ENCODE data around the gene FAM161B.
"Not testable (repeated sequence)": the region's sequence is repeated elsewhere in the genome, so short reads cannot be mapped to it uniquely, and the experiment has no call there.

Gene FAM161B

DNA sequence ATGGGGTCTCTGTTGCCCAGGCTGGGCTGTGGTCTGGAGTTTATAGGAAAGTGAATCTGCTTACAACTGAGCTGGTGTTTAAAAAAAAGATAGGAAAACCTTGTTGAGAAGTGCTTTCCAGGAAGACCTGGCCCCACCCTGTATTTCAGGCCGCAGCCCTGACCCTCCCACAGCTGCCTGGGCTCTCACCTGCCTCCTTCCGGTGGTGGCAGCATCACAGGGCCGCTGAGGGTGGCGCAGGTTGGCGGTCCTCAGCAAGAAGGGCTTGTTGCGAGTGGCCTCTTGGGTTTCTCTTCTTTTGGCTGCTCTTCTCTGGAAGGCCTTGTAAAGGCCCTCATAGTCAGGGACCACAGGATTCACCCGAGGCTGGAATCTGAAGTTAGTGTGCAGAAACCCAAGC is 7.7 kb downstream of the FAM161B start:
- Histone ChIP-seq H3K9ac (ENCODE audit: low read length) (no peak overlapping the region), H3K27me3 (ENCODE audit: control insufficient read depth, insufficient read depth, low read length) (no peaks in the 10 kb centered on the region), H3K4me3 (ENCODE audit: low read length) (no peak overlapping the region), H3K9me3 (ENCODE audit: control insufficient read depth, low read depth, low read length) (no peaks in the 10 kb centered on the region), H3K4me1 (ENCODE audit: control insufficient read depth, low read depth, low read length) (no peaks in the 10 kb centered on the region), H3K36me3 (ENCODE audit: control insufficient read depth, low read depth, low read length) (no peaks in the 10 kb centered on the region), H3K27ac (ENCODE audit: low read length) (no peak overlapping the region)

DNA sequence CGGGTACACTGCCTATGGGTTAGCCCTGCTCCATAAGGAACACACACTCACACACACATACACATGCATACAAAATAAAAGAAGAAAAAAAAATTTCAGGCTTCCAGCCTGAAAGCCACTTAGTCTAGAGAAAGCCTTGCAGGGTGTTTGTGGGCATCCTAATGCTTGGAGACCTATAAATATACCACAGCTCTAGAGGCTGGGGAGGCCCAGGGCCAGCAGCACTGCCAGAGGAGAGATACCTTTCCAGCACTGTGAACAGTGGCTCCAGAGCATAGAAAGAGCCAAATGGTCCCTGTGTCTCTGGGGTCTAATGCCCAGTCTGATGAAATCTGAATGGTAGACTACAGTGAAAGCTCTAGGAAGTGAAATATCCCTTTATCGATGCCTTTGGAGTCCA is 12.9 kb downstream of the FAM161B start:
- Histone ChIP-seq H3K4me1 (ENCODE audit: control insufficient read depth, low read depth, low read length) (no peaks in the 10 kb centered on the region), H3K9ac (ENCODE audit: low read length) (no peak overlapping the region), H3K27ac (ENCODE audit: low read length) (no peak overlapping the region)

DNA sequence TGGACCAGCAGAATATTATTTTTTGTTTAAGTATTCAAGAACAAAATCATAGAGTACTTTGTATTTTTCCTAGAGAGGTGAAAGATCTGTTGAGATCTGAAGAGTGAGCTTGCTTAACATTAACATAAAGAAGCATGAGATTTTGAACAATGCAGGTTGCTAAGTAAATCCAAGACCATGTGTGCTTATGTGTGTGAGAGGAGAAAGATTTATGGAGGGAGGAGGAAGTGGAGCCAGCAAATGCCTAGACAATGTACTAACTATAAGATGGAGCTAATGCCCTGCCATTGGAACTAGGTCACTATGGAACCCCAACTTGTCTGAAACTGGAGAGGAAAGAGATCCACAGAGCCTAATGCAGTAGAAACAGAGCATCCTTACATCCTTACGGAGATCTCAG is 13.3 kb downstream of the FAM161B start:
- no peak overlapping the region for H3K9ac ChIP-seq (ENCODE audit: low read length)
- no peak overlapping the region for H3K27ac ChIP-seq (ENCODE audit: low read length)
- no peaks in the 10 kb centered on the region for H3K9me3 ChIP-seq (ENCODE audit: control insufficient read depth, low read depth, low read length)
- no peaks in the 10 kb centered on the region for H3K27me3 ChIP-seq (ENCODE audit: control insufficient read depth, insufficient read depth, low read length)
- no peak overlapping the region for H3K4me3 ChIP-seq (ENCODE audit: low read length)
- peaks cover 16% of the 10 kb centered on the region for H3K36me3 ChIP-seq (ENCODE audit: control insufficient read depth, low read depth, low read length)
- no peaks in the 10 kb centered on the region for H3K4me1 ChIP-seq (ENCODE audit: control insufficient read depth, low read depth, low read length)

More for the DNA sequence above, 12.9 kb downstream of the FAM161B start:
- H3K36me3 ChIP-seq (ENCODE audit: control insufficient read depth, low read depth, low read length): peaks cover 11% of the 10 kb centered on the region
- H3K4me3 ChIP-seq (ENCODE audit: low read length): no peak overlapping the region
- H3K9me3 ChIP-seq (ENCODE audit: control insufficient read depth, low read depth, low read length): no peaks in the 10 kb centered on the region
- H3K27me3 ChIP-seq (ENCODE audit: control insufficient read depth, insufficient read depth, low read length): no peaks in the 10 kb centered on the region

DNA sequence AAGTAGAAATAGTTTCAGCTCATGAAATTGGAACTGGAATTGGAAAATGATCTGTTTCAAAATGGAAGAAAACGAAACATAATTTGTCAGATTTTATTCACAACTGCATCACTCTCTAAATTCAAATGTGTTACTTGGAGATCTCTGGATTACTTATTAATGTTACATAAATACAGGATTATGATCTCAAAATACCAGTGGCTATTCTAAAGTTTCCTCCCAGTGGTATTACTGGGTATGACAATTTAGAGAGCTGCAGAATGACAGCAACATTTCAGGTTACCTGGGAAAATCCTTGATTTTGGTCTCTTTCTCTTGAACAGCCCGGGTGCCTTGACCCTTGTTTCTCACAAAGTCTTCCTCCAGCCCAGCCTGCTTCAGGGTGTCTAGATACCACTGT is 14.2 kb downstream of the FAM161B start:
- no peaks in the 10 kb centered on the region for H3K27me3 ChIP-seq (ENCODE audit: control insufficient read depth, insufficient read depth, low read length)

DNA sequence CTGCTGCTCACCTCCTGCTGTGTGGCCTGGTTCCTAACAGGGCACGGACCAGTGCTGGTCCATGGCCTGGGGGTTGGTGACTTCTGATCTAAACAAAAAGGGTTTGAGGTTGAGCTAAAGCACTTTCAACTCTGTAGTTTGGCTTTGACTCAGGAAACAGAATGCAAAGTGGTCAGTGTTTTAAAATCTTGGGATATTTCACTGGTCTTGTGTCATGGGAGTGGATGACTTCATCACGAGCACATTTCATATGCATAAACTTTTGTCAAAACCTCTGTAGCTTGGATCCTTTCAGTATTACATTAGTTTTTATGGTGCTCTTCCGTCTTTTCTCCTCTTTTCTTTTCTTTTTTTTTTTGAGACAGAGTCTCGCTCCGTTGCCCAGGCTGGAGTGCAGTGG is 25.6 kb downstream of the FAM161B start:
- no peak overlapping the region for H3K9ac ChIP-seq (ENCODE audit: low read length)
- H3K4me1 ChIP-seq (ENCODE audit: control insufficient read depth, low read depth, low read length): no peaks in the 10 kb centered on the region
- peaks cover 54% of the 10 kb centered on the region for H3K36me3 ChIP-seq (ENCODE audit: control insufficient read depth, low read depth, low read length)
- H3K27ac ChIP-seq (ENCODE audit: low read length): no peak overlapping the region
- H3K27me3 ChIP-seq (ENCODE audit: control insufficient read depth, insufficient read depth, low read length): no peaks in the 10 kb centered on the region
- H3K9me3 ChIP-seq (ENCODE audit: control insufficient read depth, low read depth, low read length): no peaks in the 10 kb centered on the region
- H3K4me3 ChIP-seq (ENCODE audit: low read length): no peak overlapping the region

More for the DNA sequence above, 14.2 kb downstream of the FAM161B start:
- Histone ChIP-seq H3K9ac (ENCODE audit: low read length) (no peak overlapping the region), H3K4me3 (ENCODE audit: low read length) (no peak overlapping the region), H3K27ac (ENCODE audit: low read length) (no peak overlapping the region), H3K4me1 (ENCODE audit: control insufficient read depth, low read depth, low read length) (no peaks in the 10 kb centered on the region), H3K36me3 (ENCODE audit: control insufficient read depth, low read depth, low read length) (peaks cover 23% of the 10 kb centered on the region), H3K9me3 (ENCODE audit: control insufficient read depth, low read depth, low read length) (no peaks in the 10 kb centered on the region)

DNA sequence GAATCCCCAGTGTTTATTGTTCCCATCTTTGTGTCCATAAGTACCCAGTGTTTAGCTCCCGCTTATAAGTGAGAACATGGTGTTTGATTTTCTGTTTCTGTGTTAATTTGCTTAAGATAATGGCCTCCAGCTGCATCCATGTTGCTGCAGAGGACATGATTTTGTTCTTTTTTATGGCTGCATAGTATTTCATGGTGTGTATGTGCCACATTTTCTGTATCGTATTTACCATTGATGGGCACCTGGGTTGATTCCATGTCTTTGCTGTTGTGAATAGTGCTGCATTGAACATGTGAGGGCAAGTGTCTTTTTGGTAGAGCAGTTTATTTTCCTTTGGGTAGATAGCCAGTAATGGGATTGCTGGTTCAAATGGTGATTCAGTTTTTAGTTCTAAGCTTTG is 30.4 kb downstream of the FAM161B start:
- peaks cover 34% of the 10 kb centered on the region for H3K36me3 ChIP-seq (ENCODE audit: control insufficient read depth, low read depth, low read length)
- not testable (repeated sequence) for H3K4me1 ChIP-seq (ENCODE audit: control insufficient read depth, low read depth, low read length); H3K4me3 ChIP-seq (ENCODE audit: low read length); H3K9ac ChIP-seq (ENCODE audit: low read length); H3K27ac ChIP-seq (ENCODE audit: low read length); H3K27me3 ChIP-seq (ENCODE audit: control insufficient read depth, insufficient read depth, low read length); H3K9me3 ChIP-seq (ENCODE audit: control insufficient read depth, low read depth, low read length)

DNA sequence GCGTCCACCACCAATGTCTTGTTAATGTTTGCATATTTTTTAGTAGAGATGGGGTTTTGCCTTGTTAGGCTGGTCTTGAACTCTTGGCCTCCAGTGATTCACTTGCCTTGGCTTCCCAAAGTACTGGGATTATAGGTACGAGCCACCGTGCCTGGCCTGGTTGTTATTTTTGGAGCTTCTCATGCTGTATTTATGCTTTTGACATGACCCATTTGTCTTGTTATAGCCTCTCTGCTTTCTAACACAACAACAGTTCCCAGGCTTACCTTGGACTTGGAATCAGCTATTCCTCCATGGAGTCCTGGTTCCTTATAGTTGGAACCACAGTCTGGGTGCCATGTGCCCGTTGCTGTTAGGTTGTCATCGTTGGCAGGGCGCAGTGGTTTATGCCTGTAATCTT is 33.6 kb downstream of the FAM161B start:
- peaks cover 22% of the 10 kb centered on the region for H3K36me3 ChIP-seq (ENCODE audit: control insufficient read depth, low read depth, low read length)
- H3K4me1 ChIP-seq (ENCODE audit: control insufficient read depth, low read depth, low read length): no peaks in the 10 kb centered on the region
- no peaks in the 10 kb centered on the region for H3K9me3 ChIP-seq (ENCODE audit: control insufficient read depth, low read depth, low read length)

DNA sequence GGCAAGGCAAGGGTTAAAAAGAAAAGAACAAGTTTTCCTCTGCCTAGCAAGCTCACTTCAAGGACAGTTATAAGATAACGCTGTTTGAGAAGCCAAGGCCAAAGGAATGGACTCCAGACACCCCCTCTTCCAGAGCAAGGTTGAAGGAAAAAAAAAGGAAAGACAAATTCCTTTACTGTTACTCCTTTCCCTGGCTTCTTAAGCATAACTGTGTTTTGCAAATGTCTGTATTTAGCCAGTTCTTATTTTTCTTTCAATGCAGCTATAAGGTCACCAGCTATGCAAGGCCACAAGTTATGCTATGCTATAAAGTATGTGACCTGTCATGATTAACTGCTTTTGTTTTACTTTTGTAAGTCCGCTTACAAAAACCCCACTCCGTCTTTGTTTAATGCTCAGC is 36.6 kb downstream of the FAM161B start:
- Histone ChIP-seq H3K27ac (ENCODE audit: low read length) (no peak overlapping the region), H3K27me3 (ENCODE audit: control insufficient read depth, insufficient read depth, low read length) (no peaks in the 10 kb centered on the region), H3K36me3 (ENCODE audit: control insufficient read depth, low read depth, low read length) (peaks cover 39% of the 10 kb centered on the region)

More for the DNA sequence above, 33.6 kb downstream of the FAM161B start:
- Histone ChIP-seq H3K27ac (ENCODE audit: low read length) (no peak overlapping the region), H3K27me3 (ENCODE audit: control insufficient read depth, insufficient read depth, low read length) (no peaks in the 10 kb centered on the region), H3K4me3 (ENCODE audit: low read length) (no peak overlapping the region), H3K9ac (ENCODE audit: low read length) (no peak overlapping the region)

DNA sequence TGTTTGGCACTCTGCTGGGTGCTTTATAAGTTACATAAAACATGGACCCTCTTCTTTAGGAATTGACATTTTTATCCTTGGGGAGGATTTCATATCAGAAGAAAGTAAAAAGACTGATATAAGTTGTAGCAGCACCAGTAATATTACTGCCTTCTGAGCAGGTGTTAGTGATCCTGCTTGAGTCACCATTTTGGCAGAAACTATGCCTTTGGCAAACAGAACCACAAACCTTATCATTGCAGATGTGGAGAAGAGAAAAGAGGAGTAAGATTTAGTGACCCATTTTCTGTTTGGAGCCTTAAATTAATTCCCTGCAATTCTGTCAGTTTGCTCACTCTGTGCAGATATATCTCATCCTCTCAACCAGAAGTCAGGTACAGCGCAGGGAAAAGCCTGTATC is 40.2 kb downstream of the FAM161B start:
- Histone ChIP-seq H3K4me3 (ENCODE audit: low read length) (no peak overlapping the region), H3K27me3 (ENCODE audit: control insufficient read depth, insufficient read depth, low read length) (no peaks in the 10 kb centered on the region), H3K4me1 (ENCODE audit: control insufficient read depth, low read depth, low read length) (no peaks in the 10 kb centered on the region), H3K9me3 (ENCODE audit: control insufficient read depth, low read depth, low read length) (no peaks in the 10 kb centered on the region), H3K9ac (ENCODE audit: low read length) (no peak overlapping the region), H3K27ac (ENCODE audit: low read length) (no peak overlapping the region), H3K36me3 (ENCODE audit: control insufficient read depth, low read depth, low read length) (peaks cover 58% of the 10 kb centered on the region)

More for the DNA sequence above, 36.6 kb downstream of the FAM161B start:
- no peak overlapping the region for H3K9ac ChIP-seq (ENCODE audit: low read length)
- no peaks in the 10 kb centered on the region for H3K4me1 ChIP-seq (ENCODE audit: control insufficient read depth, low read depth, low read length)
- H3K9me3 ChIP-seq (ENCODE audit: control insufficient read depth, low read depth, low read length): no peaks in the 10 kb centered on the region
- no peak overlapping the region for H3K4me3 ChIP-seq (ENCODE audit: low read length)

DNA sequence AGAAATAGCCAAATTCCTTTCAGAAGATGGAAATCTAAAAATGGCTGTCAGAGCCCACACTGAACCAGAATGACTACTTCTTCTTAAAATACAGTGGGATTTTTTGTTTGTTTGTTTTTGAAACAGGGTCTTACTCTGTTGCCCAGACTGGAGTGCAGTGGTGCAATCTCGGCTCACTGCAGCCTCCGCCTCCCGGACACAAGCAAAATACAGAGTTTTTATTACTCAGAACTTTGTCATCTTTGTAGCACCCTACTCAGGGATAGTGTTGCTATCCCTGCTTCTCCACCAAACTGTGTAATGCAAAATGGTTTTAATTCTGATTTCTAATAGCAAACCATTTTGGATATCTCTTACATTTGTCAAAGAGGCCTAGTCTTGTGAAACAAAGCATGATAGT is 46.9 kb downstream of the FAM161B start:
- H3K9me3 ChIP-seq (ENCODE audit: control insufficient read depth, low read depth, low read length): no peaks in the 10 kb centered on the region
- no peak overlapping the region for H3K4me3 ChIP-seq (ENCODE audit: low read length)
- no peak overlapping the region for H3K9ac ChIP-seq (ENCODE audit: low read length)
- H3K27ac ChIP-seq (ENCODE audit: low read length): no peak overlapping the region
- no peaks in the 10 kb centered on the region for H3K4me1 ChIP-seq (ENCODE audit: control insufficient read depth, low read depth, low read length)
- no peaks in the 10 kb centered on the region for H3K27me3 ChIP-seq (ENCODE audit: control insufficient read depth, insufficient read depth, low read length)
- peaks cover 45% of the 10 kb centered on the region for H3K36me3 ChIP-seq (ENCODE audit: control insufficient read depth, low read depth, low read length)

DNA sequence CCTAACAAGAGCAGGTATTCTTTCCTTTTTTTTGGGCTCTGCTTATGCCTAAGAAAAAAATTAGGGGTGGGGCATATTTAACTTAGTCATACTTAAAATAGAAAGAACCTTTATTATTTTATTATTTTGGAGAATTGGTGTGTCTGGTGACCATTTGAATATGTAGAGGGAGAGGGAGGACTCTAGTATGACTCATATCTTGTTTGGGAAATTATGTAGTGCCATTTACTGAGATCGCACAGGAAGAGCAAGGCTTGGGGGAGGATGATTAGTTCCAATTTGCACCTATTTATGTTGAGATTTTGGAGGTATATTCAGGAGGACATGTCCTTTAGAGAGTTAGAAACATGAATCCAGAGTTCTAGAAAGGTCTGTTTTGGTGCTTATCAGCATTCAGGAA is 53.4 kb downstream of the FAM161B start:
- Histone ChIP-seq H3K4me3 (ENCODE audit: low read length) (no peak overlapping the region), H3K27ac (ENCODE audit: low read length) (no peak overlapping the region), H3K9me3 (ENCODE audit: control insufficient read depth, low read depth, low read length) (no peaks in the 10 kb centered on the region), H3K4me1 (ENCODE audit: control insufficient read depth, low read depth, low read length) (no peaks in the 10 kb centered on the region), H3K27me3 (ENCODE audit: control insufficient read depth, insufficient read depth, low read length) (no peaks in the 10 kb centered on the region), H3K36me3 (ENCODE audit: control insufficient read depth, low read depth, low read length) (peaks cover 48% of the 10 kb centered on the region), H3K9ac (ENCODE audit: low read length) (no peak overlapping the region)

DNA sequence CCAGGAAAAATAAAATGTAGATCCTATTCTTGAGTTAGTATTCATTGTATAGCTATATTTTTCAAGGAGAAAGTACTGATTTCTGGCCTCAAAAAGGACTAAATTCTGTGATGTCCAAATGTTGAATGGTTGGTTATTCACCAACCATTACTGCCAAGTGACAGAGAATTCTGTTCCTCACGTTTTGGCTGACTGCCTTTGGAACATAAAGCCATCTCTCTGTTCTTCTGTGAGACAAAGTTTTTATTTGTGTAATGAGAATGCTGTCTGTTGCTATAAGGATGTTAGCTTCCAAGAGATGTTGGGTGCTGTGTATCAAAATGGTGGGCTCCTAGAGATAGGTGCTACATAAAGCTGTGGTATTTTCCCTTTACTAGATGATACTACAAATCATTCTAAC is 54.0 kb downstream of the FAM161B start:
- Histone ChIP-seq H3K4me3 (ENCODE audit: low read length) (no peak overlapping the region), H3K27me3 (ENCODE audit: control insufficient read depth, insufficient read depth, low read length) (no peaks in the 10 kb centered on the region), H3K27ac (ENCODE audit: low read length) (no peak overlapping the region), H3K4me1 (ENCODE audit: control insufficient read depth, low read depth, low read length) (no peaks in the 10 kb centered on the region), H3K36me3 (ENCODE audit: control insufficient read depth, low read depth, low read length) (peaks cover 48% of the 10 kb centered on the region), H3K9me3 (ENCODE audit: control insufficient read depth, low read depth, low read length) (no peaks in the 10 kb centered on the region), H3K9ac (ENCODE audit: low read length) (no peak overlapping the region)

All from iPS-18a (cell line).